Testis (tissue), 2 donors: ENCODE measurements around the gene PRDM15.

Experiments used
- POLR2A ChIP-seq: fragments of 450-650 bp; IDR thresholded peaks from one replicate; pipeline ENCODE4 v1.6.1; 2017; ENCODE audit warnings: antibody characterized with exemption, mild to moderate bottlenecking, moderate library complexity
- TF ChIP-seq, protein P1 (sequence below), 3 experiments: fragments of 450-650 bp in 2 of 3; fragments of 200-600 bp in 1 of 3; sonication (generic) in 1 of 3; IDR thresholded peaks; one replicate each; pipeline ENCODE4 v1.5.1; 2016 to 2019; ENCODE audit warnings: antibody characterized with exemption in 3 of 3, mild to moderate bottlenecking in 2 of 3, moderate library complexity in 1 of 3

GRCh38 chr21:41867313-41867712 is 11.8 kb downstream of the PRDM15 start:
- TF ChIP-seq, protein P1, sequence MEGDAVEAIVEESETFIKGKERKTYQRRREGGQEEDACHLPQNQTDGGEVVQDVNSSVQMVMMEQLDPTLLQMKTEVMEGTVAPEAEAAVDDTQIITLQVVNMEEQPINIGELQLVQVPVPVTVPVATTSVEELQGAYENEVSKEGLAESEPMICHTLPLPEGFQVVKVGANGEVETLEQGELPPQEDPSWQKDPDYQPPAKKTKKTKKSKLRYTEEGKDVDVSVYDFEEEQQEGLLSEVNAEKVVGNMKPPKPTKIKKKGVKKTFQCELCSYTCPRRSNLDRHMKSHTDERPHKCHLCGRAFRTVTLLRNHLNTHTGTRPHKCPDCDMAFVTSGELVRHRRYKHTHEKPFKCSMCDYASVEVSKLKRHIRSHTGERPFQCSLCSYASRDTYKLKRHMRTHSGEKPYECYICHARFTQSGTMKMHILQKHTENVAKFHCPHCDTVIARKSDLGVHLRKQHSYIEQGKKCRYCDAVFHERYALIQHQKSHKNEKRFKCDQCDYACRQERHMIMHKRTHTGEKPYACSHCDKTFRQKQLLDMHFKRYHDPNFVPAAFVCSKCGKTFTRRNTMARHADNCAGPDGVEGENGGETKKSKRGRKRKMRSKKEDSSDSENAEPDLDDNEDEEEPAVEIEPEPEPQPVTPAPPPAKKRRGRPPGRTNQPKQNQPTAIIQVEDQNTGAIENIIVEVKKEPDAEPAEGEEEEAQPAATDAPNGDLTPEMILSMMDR (IDR thresholded peaks at IDR 0.05): no peak
- no peak for TF ChIP-seq POLR2A
